Measurements from ENCODE around the gene ZNF341.
"Not testable (repeated sequence)": the region's sequence is repeated elsewhere in the genome, so short reads cannot be mapped to it uniquely, and the experiment has no call there.

The ZNF341 gene

GRCh38 chr20:33731693-33732165 lies at the start of gene ZNF341:
ZNF341 (plus strand) TSS chr20:33731996; CDS start chr20:33732022, 26 bp downstream.
- DNase-seq (ENCODE audit: low spot score): no peak

DNA sequence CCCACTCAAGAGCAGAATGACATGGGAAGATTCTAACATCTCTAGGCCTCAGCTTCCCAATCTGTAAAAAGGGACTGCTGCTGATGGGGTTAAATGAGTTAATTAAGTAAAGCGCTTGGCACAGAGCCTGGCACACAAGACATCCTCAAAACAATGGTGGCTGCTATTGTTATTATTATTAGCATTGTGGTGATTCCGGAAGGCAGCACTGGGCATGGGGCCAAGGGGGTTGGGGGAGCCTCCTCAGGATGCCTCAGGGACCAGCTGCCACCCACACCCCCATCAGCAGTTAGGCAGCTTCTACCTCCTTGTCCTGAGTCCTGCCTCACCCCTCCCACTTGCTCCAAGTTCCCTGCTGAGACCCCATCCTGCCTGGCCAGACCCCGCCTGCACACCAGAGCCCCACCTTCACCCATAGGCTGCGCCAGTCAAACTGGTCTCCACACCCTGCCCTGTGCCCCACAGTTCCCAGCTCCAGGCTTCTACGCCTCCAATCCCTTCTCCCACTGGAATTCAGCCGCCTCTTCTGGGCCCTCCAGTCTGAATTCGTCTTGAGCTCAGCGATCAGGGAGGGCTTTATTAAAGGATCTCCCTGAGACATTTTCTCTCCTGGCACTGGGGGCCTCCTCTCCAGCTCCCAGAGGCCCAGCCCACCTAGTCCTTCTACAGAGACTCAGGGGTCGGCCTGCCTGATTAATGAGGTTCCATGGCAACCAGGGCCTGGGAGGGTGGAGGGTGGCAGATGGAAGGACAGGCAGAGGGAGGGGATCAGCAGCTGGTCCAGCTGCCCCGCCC lies 47.1 kb upstream of the ZNF341 start:
- DNase-seq (ENCODE audit: low spot score): no peak

- DNase-seq (ENCODE audit: low spot score): no peak
Measured at GRCh38 chr20:33685328-33686099, 46.3 kb upstream of the ZNF341 start.

GRCh38 chr20:33686100-33686983 lies 45.5 kb upstream of the ZNF341 start, which contains the start of gene E2F1:
E2F1 (minus strand) TSS chr20:33686385; CDS start chr20:33686264, 121 bp downstream.
- DNase-seq (ENCODE audit: low spot score): peak; percentile 94

GRCh38 chr20:33686984-33687366 lies 44.8 kb upstream of the ZNF341 start:
- no peak for DNase-seq (ENCODE audit: low spot score)

GRCh38 chr20:33687370-33687915 lies 44.4 kb upstream of the ZNF341 start:
- no peak for DNase-seq (ENCODE audit: low spot score)

- DNase-seq (ENCODE audit: low spot score): no peak
Measured at GRCh38 chr20:33687993-33688937, 43.5 kb upstream of the ZNF341 start.

DNA sequence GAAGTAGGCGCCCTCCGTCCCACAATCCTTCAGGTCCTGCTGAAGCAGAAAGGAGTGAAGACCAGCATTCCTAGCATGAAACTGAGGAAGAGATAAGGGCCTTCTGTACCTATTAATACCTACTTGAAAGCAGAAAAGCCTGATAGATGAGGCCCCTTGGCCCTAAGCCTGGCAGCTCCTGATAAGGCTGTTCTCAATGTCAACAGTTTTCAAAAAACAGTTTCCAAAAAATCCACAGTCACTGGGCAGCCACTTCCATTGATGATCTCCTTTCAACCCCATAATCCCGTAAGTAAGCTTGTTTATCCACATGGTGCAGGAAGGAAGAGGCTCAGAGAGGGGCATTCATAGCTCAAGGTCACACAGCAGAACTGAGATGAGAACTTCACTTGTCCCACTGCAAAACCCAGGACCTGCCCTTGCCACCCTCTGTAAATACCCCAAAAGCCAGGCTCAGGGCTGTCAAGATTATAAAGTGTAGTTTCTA lies 42.8 kb upstream of the ZNF341 start:
- DNase-seq (ENCODE audit: low spot score): no peak

DNA sequence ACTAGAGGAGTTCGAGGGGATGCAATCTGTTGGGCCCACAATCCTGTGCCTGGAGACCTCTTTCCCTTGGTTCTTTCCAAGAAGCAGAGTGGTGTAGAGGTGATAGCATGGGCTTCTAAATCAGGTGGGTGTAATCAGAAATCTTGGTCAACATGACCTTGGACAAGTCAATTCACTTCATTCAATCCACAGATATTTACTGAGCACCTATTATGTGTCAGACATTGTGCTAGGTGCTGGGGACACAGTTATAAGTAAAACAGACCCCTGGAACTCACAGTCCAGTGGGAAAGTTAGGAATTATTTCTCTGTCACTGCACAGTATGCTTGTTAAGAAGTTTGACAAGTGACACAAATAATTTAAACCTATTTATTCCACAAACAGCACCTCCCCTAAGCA lies 42.3 kb upstream of the ZNF341 start:
- no peak for DNase-seq (ENCODE audit: low spot score)

- peak; percentile 87 for DNase-seq (ENCODE audit: low spot score)
Measured at GRCh38 chr20:33689973-33690372, 41.8 kb upstream of the ZNF341 start.

DNA sequence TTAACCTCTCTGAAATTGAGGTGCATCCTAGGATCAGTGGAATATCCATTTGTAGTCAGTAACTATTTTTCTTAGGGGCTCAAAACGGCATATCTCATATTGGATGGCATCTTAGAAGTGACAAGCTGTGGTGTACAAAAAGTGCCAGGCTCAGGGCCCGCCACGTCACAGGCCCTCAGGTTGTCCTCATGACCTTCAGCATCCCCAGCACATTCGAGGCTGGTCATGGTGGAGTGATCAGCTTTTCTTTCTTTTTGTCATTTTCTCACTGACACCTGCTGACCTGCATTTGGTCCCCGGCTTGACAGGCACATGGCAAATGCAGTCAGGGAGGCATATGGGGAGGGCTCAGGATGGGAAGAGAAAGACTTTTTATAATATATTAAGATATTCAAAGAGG lies 38.5 kb upstream of the ZNF341 start:
- DNase-seq (ENCODE audit: low spot score): no peak

- DNase-seq (ENCODE audit: low spot score): peak; percentile 90
Measured at GRCh38 chr20:33693741-33694638, 37.8 kb upstream of the ZNF341 start.

DNA sequence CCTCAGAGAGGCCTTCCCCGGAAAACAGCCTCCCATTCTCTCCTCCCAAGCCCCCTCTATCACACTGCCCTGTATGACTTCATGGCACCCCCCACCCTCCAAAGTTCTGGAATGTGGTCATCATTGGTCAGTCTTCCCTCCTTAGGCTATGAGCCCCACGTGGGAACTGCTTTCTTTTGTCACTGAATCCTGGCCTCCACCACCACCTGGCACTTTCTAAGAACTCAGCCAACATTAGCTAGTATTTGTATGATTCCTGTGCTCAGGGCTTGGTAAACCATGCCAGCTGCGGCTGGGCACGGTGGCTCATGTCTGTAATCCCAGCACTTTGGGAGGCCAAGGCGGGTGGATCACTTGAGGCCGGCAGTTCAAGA lies 37.2 kb upstream of the ZNF341 start:
- DNase-seq (ENCODE audit: low spot score): no peak

GRCh38 chr20:33696448-33696847 lies 35.3 kb upstream of the ZNF341 start:
- no peak for DNase-seq (ENCODE audit: low spot score)

- DNase-seq (ENCODE audit: low spot score): peak; percentile 67
Measured at GRCh38 chr20:33697129-33697528, 34.7 kb upstream of the ZNF341 start.

DNA sequence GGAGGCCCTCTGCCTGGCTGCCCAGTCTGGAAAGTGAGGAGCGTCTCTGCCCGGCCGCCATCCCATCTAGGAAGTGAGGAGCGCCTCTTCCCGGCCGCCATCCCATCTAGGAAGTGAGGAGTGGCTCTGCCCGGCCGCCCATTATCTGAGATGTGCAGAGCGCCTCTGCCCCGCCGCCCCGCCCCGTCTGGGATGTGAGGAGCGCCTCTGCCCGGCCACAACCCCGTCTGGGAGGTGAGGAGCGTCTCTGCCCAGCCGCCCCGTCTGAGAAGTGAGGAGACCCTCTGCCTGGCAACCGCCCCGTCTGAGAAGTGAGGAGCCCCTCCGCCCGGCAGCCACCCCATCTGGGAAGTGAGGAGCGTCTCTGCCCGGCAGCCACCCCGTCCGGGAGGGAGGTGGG lies 32.8 kb upstream of the ZNF341 start:
- not testable (repeated sequence) for DNase-seq (ENCODE audit: low spot score)

DNA sequence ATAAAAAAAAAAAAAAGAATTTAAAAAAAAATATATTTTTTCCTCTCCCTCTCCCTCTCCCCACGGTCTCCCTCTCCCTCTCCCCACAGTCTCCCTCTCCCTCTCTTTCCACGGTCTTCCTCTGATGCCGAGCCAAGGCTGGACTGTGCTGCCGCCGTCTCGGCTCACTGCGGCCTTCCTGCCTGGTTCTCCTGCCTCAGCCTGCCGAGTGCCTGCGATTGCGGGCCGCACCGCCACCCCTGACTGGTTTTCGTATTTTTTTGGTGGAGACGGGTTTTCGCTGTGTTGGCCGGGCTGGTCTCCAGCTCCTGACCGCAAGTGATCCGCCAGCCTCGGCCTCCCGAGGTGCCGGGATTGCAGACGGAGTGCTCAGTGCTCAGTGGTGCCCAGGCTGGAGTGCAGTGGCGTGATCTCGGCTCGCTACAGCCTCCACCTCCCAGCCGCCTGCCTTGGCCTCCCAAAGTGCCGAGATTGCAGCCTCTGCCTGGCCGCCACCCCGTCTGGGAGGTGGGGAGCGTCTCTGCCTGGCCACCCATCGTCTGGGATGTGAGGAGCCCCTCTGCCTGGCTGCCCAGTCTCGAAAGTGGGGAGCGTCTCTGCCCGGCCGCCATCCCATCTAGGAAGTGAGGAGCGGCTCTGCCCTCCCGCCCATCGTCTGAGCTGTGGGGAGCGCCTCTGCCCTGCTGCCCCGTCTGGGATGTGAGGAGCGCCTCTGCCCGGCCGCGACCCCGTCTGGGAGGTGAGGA lies 30.9 kb upstream of the ZNF341 start:
- not testable (repeated sequence) for DNase-seq (ENCODE audit: low spot score)

DNA sequence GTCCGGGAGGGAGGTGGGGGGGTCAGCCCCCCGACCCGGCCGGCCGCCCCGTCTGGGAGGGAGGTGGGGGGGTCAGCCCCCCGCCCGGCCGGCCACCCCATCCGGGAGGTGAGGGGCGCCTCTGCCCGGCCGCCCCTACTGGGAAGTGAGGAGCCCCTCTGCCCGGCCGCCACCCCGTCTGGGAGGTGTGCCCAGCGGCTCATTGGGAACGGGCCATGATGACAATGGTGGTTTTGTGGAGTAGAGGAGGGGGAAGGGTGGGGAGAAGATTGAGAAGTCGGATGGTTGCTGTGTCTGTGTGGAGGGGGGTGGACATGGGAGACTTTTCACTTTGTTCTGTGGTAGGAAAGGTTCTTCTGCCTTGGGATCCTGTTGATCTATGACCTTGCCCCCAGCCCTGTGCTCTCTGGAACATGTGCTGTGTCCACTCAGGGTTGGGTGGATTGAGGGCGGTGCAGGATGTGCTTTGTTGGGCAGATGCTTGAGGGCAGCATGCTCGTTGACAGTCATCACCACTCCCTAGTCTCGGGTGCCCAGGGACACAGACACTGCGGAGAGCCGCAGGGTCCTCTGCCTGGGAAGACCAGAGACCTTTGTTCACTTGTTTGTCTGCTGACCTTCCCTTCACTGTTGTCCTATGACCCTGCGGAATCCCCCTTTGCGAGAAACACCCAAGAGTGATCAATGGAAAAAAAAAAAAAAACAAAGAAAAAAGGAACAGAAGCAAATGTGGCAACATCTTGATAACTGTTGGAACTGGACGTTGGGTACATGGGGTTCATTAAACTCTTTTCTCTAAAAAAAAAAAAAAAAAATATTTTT lies 30.0 kb upstream of the ZNF341 start:
- no peak for DNase-seq (ENCODE audit: low spot score)

All from globus pallidus (tissue), 1 donor.